Panc1 (cell line): ENCODE results near the gene TTC5. TPM values are rescaled to one million over a fixed set of nuclear protein-coding genes. Genes with fewer than 3 reads are reported as not detected.

ENCODE experiments used
- ATAC-seq: fragments of 200-7000 bp; cut with Tn5 transposase; 2 replicates; pipeline ENCODE4 v1.9.1; 2020; ENCODE audit warnings: mild to moderate bottlenecking, moderate library complexity
- Bru-seq: library from RNA; stranded (reverse); fragments of 400-500 nt; gene quantifications from one replicate; lab custom pipeline; 2021; lab: Mats Ljungman, UMichigan
- BruChase-seq, 2 experiments: library from RNA; stranded (reverse); fragments of 400-500 nt; gene quantifications; one replicate each; lab custom pipeline; 2021; lab: Mats Ljungman, UMichigan
- BruUV-seq: library from RNA; stranded (reverse); fragments of 400-500 nt; replicated peaks from 2 replicates; lab custom pipeline; 2021; lab: Mats Ljungman, UMichigan
- CTCF ChIA-PET: fragments of 300-600 bp; sonication (Branson Sonifier 250); formaldehyde crosslinking; loops from one replicate; lab custom pipeline; 2022; ENCODE audit warnings: antibody characterized with exemption; lab: Charles Lee
- POLR2A ChIA-PET: fragments of 300-600 bp; sonication (Branson Sonifier 250); formaldehyde crosslinking; loops from one replicate; lab custom pipeline; 2022; ENCODE audit warnings: antibody characterized with exemption; lab: Charles Lee
- DNase-seq: peaks from one replicate; pipeline ENCODE4 v3.0.0-alpha.2; 2010; ENCODE audit warnings: low read depth, low spot score
- H3K27ac ChIP-seq: 2 replicates; pipeline ENCODE4 v1.5.1; 2011; ENCODE audit warnings: mild to moderate bottlenecking, low read length, inconsistent platforms
- H3K27me3 ChIP-seq: fragments of 200-500 bp; sonication (Bioruptor generic); 2 replicates; pipeline ENCODE4 v1.6.0; 2014; ENCODE audit warnings: low read length, inconsistent platforms; ENCODE audit not compliant: control insufficient read depth, insufficient read depth
- H3K36me3 ChIP-seq: fragments of 200-500 bp; sonication (Bioruptor generic); 2 replicates; pipeline ENCODE4 v1.5.1; 2014; ENCODE audit warnings: inconsistent platforms, mild to moderate bottlenecking, low read length, moderate library complexity; ENCODE audit not compliant: control insufficient read depth, insufficient read depth
- H3K4me1 ChIP-seq: 2 replicates; pipeline ENCODE4 v1.5.1; 2011; ENCODE audit warnings: inconsistent platforms, mild to moderate bottlenecking, low read length, moderate library complexity; ENCODE audit not compliant: control insufficient read depth, insufficient read depth
- H3K4me3 ChIP-seq, 2 experiments: 2 replicates each; pipeline ENCODE4 v1.5.1; 2011 to 2012; ENCODE audit warnings: low read depth in 2 of 2, low read length in 2 of 2, mild to moderate bottlenecking in 2 of 2, inconsistent platforms in 1 of 2, moderate library complexity in 1 of 2
- H3K9me3 ChIP-seq: fragments of 200-500 bp; sonication (Bioruptor generic); 2 replicates; pipeline ENCODE4 v1.5.1; 2014; ENCODE audit warnings: low read depth, mild to moderate bottlenecking, inconsistent platforms, low read length, moderate library complexity; ENCODE audit not compliant: control insufficient read depth, insufficient read depth
- POLR2AphosphoS5 ChIP-seq: IDR thresholded peaks from 2 replicates; pipeline ENCODE4 v1.6.1; 2012; ENCODE audit warnings: mild to moderate bottlenecking, low read depth, low read length, moderate library complexity
- SIN3A ChIP-seq: IDR thresholded peaks from 2 replicates; pipeline ENCODE4 v1.6.1; 2012; ENCODE audit warnings: low read depth, mild to moderate bottlenecking, low read length, moderate library complexity, borderline replicate concordance; ENCODE audit not compliant: insufficient read depth
- TCF7L2 ChIP-seq: IDR thresholded peaks from 2 replicates; pipeline ENCODE4 v1.6.1; 2011; ENCODE audit warnings: mild to moderate bottlenecking, low read depth, low read length, inconsistent platforms
- in situ Hi-C: cut with HindIII; loops from 2 replicates; pipeline ENCODE4 v1.10.0; 2016; ENCODE audit warnings: low sequenced_read_pairs, low pct_unique_long_range_greater_than_20kb
- intact Hi-C: fragments of 100-400 bp; cut with micrococcal nuclease; formaldehyde crosslinking; loops from one replicate; pipeline ENCODE4 v1.10.0; 2022; ENCODE audit not compliant: unreplicated experiment
- long read RNA-seq: library from polyadenylated mRNA; unstranded; transcript quantifications from one replicate; pipeline ENCODE4 v2.0.0, GENCODE V29; 2021; ENCODE audit not compliant: unreplicated experiment
- polyA plus RNA-seq: library from polyadenylated mRNA; unstranded; fragments of >200 nt; gene quantifications from one replicate; pipeline ENCODE4 v1.2.1, GENCODE V29; 2012; ENCODE audit warnings: missing spikeins; ENCODE audit not compliant: insufficient read length
- total RNA-seq: library from RNA; stranded (reverse); gene quantifications from one replicate; pipeline ENCODE4 v1.2.1, GENCODE V29; 2021; ENCODE audit not compliant: unreplicated experiment
- TF ChIP-seq, protein P1 (sequence below), 2 experiments: IDR thresholded peaks; 2 replicates each; pipeline ENCODE4 v1.6.1; 2011 to 2012; ENCODE audit warnings: low read depth in 2 of 2, control low read depth in 1 of 2, low read length in 1 of 2, mild to moderate bottlenecking in 1 of 2, moderate library complexity in 1 of 2; ENCODE audit not compliant: insufficient read depth in 1 of 2
- TF ChIP-seq, protein P2 (sequence below): fragments of 450-650 bp; IDR thresholded peaks from 2 replicates; pipeline ENCODE4 v1.5.1; 2017; ENCODE audit warnings: mild to moderate bottlenecking

TTC5 gene, protein sequence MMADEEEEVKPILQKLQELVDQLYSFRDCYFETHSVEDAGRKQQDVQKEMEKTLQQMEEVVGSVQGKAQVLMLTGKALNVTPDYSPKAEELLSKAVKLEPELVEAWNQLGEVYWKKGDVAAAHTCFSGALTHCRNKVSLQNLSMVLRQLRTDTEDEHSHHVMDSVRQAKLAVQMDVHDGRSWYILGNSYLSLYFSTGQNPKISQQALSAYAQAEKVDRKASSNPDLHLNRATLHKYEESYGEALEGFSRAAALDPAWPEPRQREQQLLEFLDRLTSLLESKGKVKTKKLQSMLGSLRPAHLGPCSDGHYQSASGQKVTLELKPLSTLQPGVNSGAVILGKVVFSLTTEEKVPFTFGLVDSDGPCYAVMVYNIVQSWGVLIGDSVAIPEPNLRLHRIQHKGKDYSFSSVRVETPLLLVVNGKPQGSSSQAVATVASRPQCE
- total RNA-seq (10.0 TPM), Bru-seq, nascent RNA (percentile 53 among the genes with signal in this experiment), BruChase-seq, experiment 1, labeled RNA remaining after a 2-hour chase (percentile 57 among the genes with signal in this experiment), BruChase-seq, experiment 2, labeled RNA remaining after a 6-hour chase (percentile 64 among the genes with signal in this experiment)
- polyA plus RNA-seq: 8.3 TPM
- long read RNA-seq, full-length matches to known transcripts: 29 of 30 reads
- long read RNA-seq, partial matches to known transcripts: 0 of 30 reads
- long read RNA-seq, other reads (novel, unspliced or antisense): 1 of 30 reads

DNA sequence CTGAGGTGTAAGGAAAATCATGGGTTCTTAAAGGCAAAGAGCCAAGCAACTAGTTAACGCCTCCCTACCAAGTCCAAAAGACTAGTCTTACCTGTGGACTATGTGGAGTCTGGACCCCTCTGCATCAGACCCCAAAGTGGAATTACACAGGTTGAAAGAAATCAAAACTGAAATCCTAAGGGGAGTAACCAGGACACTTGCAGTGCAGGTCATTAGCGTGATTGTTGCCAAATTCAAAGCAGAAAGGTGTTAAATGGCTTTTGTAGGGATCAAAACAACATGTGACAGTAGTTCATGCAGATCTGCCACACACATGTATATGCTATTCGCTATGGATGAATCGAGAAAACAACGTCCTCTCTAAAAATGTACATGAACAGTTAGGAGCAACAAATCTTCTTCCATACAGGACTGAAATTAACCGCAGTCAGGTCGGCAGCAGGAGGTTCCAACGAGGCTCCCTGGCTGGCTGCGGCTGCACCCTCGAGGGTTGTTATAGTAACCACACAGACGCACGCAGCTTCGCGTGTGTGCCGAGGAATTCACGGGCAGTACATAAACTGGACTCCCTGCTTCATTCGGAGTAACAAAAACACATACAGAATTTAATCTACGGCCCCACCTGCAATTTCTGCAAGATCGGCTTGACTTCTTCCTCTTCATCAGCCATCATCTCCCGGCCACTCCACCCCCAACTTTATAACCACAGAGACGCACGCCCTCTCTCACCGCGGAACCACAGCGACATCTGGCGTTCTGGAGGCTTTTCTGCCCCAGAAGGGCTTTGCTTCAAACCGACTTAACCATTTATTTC lies at the start of gene TTC5:
Gene TTC5, minus strand, starts transcription at position 687 of the 814 bp plus-strand sequence. Its CDS starts 14 bp downstream, at position 673.
- in situ Hi-C loops (no loop called here), intact Hi-C loops (no loop called here)
- Histone ChIP-seq H3K9me3 (no peaks in the 10 kb centered on the region), H3K27me3 (no peaks in the 10 kb centered on the region), H3K4me1 (peaks cover 3% of the 10 kb centered on the region; the same call in 1 of the 2 replicates), H3K36me3 (no peaks in the 10 kb centered on the region; the same call in 1 of the 2 replicates), H3K4me3 (peak within 1 kb of the TSS; percentile 80 to 89), H3K27ac (peak within 1 kb of the TSS; percentile 76)
- ChIA-PET CTCF (interaction anchor here (0.9 kb wide), 1 partner anchor 8 kb away, joined by 3 read pairs; no protein-coding TSS in a partner anchor), POLR2A (no interaction called here)
- DNase-seq (peak; percentile 80), ATAC-seq (peak; percentile 97)
- BruUV-seq: TSS peak; percentile 70
- TF ChIP-seq, protein P1, sequence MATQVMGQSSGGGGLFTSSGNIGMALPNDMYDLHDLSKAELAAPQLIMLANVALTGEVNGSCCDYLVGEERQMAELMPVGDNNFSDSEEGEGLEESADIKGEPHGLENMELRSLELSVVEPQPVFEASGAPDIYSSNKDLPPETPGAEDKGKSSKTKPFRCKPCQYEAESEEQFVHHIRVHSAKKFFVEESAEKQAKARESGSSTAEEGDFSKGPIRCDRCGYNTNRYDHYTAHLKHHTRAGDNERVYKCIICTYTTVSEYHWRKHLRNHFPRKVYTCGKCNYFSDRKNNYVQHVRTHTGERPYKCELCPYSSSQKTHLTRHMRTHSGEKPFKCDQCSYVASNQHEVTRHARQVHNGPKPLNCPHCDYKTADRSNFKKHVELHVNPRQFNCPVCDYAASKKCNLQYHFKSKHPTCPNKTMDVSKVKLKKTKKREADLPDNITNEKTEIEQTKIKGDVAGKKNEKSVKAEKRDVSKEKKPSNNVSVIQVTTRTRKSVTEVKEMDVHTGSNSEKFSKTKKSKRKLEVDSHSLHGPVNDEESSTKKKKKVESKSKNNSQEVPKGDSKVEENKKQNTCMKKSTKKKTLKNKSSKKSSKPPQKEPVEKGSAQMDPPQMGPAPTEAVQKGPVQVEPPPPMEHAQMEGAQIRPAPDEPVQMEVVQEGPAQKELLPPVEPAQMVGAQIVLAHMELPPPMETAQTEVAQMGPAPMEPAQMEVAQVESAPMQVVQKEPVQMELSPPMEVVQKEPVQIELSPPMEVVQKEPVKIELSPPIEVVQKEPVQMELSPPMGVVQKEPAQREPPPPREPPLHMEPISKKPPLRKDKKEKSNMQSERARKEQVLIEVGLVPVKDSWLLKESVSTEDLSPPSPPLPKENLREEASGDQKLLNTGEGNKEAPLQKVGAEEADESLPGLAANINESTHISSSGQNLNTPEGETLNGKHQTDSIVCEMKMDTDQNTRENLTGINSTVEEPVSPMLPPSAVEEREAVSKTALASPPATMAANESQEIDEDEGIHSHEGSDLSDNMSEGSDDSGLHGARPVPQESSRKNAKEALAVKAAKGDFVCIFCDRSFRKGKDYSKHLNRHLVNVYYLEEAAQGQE (IDR thresholded peaks at IDR 0.05; ENCODE audit: insufficient read depth in 1 of 2, low read depth in 2 of 2, low read length in 1 of 2): no peak
- TF ChIP-seq SIN3A (peak; percentile 32; the same call in 1 of the 2 replicates), POLR2AphosphoS5 (peak; percentile 54; the same call in 1 of the 2 replicates), TCF7L2 (no peak)
- TF ChIP-seq, protein P2, sequence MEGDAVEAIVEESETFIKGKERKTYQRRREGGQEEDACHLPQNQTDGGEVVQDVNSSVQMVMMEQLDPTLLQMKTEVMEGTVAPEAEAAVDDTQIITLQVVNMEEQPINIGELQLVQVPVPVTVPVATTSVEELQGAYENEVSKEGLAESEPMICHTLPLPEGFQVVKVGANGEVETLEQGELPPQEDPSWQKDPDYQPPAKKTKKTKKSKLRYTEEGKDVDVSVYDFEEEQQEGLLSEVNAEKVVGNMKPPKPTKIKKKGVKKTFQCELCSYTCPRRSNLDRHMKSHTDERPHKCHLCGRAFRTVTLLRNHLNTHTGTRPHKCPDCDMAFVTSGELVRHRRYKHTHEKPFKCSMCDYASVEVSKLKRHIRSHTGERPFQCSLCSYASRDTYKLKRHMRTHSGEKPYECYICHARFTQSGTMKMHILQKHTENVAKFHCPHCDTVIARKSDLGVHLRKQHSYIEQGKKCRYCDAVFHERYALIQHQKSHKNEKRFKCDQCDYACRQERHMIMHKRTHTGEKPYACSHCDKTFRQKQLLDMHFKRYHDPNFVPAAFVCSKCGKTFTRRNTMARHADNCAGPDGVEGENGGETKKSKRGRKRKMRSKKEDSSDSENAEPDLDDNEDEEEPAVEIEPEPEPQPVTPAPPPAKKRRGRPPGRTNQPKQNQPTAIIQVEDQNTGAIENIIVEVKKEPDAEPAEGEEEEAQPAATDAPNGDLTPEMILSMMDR: peak; percentile 89

DNA sequence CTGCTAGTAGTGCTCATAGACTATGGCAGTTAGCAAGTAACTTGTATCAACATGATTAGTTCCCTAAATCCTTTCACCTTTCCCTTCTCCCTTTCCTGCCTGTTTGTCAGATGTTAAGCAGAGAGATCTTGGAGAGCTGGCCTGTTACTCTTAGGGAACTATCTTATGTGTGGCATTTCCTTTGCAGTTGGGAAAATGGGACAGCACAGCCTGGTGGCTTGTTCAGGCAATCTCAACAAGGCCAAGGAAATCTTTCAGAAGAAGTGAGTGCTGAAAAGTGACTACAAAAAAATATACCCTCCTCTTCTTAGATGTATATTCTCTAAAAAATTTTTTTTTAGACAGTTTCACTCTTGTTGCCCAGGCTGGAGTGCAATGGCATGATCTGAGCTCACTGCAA lies 45.1 kb upstream of the TTC5 start:
- BruUV-seq: no TSS peak
- intact Hi-C loops (no loop called here), in situ Hi-C loops (no loop called here)
- Histone ChIP-seq H3K4me1 (no peaks in the 10 kb centered on the region), H3K36me3 (no peaks in the 10 kb centered on the region; the same call in 1 of the 2 replicates), H3K9me3 (no peaks in the 10 kb centered on the region), H3K27ac (no peak overlapping the region), H3K27me3 (no peaks in the 10 kb centered on the region), H3K4me3 (no peak overlapping the region)
- TF ChIP-seq, protein P2: peak; percentile 29
- TF ChIP-seq, protein P1 (IDR thresholded peaks at IDR 0.05; ENCODE audit: insufficient read depth in 1 of 2, low read depth in 2 of 2, low read length in 1 of 2): no peak
- no peak for DNase-seq
- ATAC-seq: no peak
- ChIA-PET CTCF (interaction anchor here (0.7 kb wide), 2 partner anchors 8 to 23 kb away, joined by 3 read pairs; no protein-coding TSS in a partner anchor), POLR2A (no interaction called here)
